Measurements from ENCODE around the gene APLF. TPM values are rescaled to one million over a fixed set of nuclear protein-coding genes. Genes with fewer than 3 reads are reported as not detected.

APLF gene
- total and polyA plus RNA-seq, 2 of the 8 experiments (the other 6 are each of a cell fraction or from before 2014, with no cell fraction given) = 4.4 to 7.3 TPM

- Histone ChIP-seq H4K20me1 (replicated peaks in 1 of 2; ENCODE audit: control insufficient read depth in 1 of 2, insufficient read depth in 2 of 2, low read length in 2 of 2) (no peaks in the 10 kb centered on the region), H4K8ac (ENCODE audit: extremely low read depth, insufficient read depth, low read length) (no peak overlapping the region), H3K56ac (replicated peaks; ENCODE audit: insufficient read length, low read depth, low read length) (no peak overlapping the region), H4K5ac (ENCODE audit: insufficient read length, low read depth, low read length) (no peak overlapping the region), H3K9ac (replicated peaks in 1 of 4; ENCODE audit: extremely low read depth in 1 of 4, low read depth in 3 of 4, low read length in 3 of 4) (no peak overlapping the region), H3K4me2 (ENCODE audit: insufficient read depth in 1 of 2, low read depth in 2 of 2, low read length in 2 of 2) (no peak overlapping the region), H3K27me3 (replicated peaks in 1 of 4; ENCODE audit: control insufficient read depth in 3 of 4, extremely low read depth in 1 of 4, insufficient read depth in 3 of 4, low read length in 3 of 4) (no peaks in the 10 kb centered on the region), H3K36me3 (ENCODE audit: control insufficient read depth in 2 of 4, insufficient read depth in 4 of 4, low read length in 3 of 4) (no peaks in the 10 kb centered on the region; a peak in 1 of 8 replicates), H3K4me1 (replicated peaks in 1 of 4; ENCODE audit: control insufficient read depth in 3 of 4, insufficient read depth in 4 of 4, low read length in 3 of 4) (no peaks in the 10 kb centered on the region), H3K27ac (ENCODE audit: low read depth, low read length) (no peak overlapping the region), H2BK120ac (replicated peaks; ENCODE audit: low read depth, low read length) (no peak overlapping the region), H3K23ac (ENCODE audit: insufficient read length) (no peak overlapping the region), H2AK5ac (ENCODE audit: low read depth, low read length) (no peak overlapping the region), H3K79me2 (ENCODE audit: control insufficient read depth in 1 of 2, insufficient read depth in 2 of 2, low read length in 2 of 2) (no peaks in the 10 kb centered on the region), H3K18ac (ENCODE audit: extremely low read depth, low read length) (no peak overlapping the region), H2AFZ (ENCODE audit: low read length) (no peak overlapping the region), H2BK15ac (ENCODE audit: low read length) (no peak overlapping the region), H3K23me2 (ENCODE audit: low read depth, low read length) (no peaks in the 10 kb centered on the region), H3K9me3 (ENCODE audit: insufficient read depth in 2 of 2, low read depth in 1 of 2, low read length in 1 of 2) (no peaks in the 10 kb centered on the region), H3K4me3 (ENCODE audit: extremely low read depth in 1 of 4, insufficient read depth in 2 of 4, low read depth in 3 of 4, low read length in 4 of 4) (no peak overlapping the region), H2BK12ac (ENCODE audit: low read depth, low read length) (no peak overlapping the region), H3K4ac (replicated peaks; ENCODE audit: insufficient read length, low read depth, low read length) (no peak overlapping the region), H3K79me1 (ENCODE audit: low read depth, low read length) (no peaks in the 10 kb centered on the region), H2BK5ac (ENCODE audit: low read depth, low read length) (no peak overlapping the region), H4K91ac (replicated peaks; ENCODE audit: insufficient read length, low read length) (no peak overlapping the region), H3K14ac (ENCODE audit: insufficient read length) (no peak overlapping the region), H2BK20ac (ENCODE audit: low read length) (no peak overlapping the region)
- ChIA-PET CTCF (ENCODE audit: partially characterized antibody) (interaction anchor here (1.0 kb wide), 2 partner anchors 14 to 37 kb away, joined by 3 read pairs; no protein-coding TSS in a partner anchor), POLR2A (ENCODE audit: partially characterized antibody) (no interaction called here)
- no peak for DNase-seq (ENCODE audit: low read depth in 1 of 2, low spot score in 2 of 2)
- FAIRE-seq = no peak
- WGBS, 2 experiments (ENCODE audit: extremely low coverage in 1 of 2, insufficient coverage in 1 of 2, insufficient read length in 1 of 2, insufficient replicate concordance in 2 of 2, low coverage in 1 of 2, low lambda C conversion rate in 2 of 2, missing lambda C conversion rate in 1 of 2) = 92% methylated on average over 4 of the region's 4 CpGs; no CpG with 5 or more reads in 1 of the 2 experiments
- TF ChIP-seq ATF2 (IDR thresholded peaks at IDR 0.05; ENCODE audit: low read length) (no peak), EZH2 (IDR thresholded peaks at IDR 0.05; ENCODE audit: low read depth, low read length, severe bottlenecking) (no peak), SP1 (IDR thresholded peaks at IDR 0.05; ENCODE audit: low read depth, low read length) (no peak), MAFK (IDR thresholded peaks at IDR 0.05; ENCODE audit: low read depth, low read length) (no peak), BCL11A (IDR thresholded peaks at IDR 0.05; ENCODE audit: low read depth in 2 of 2, low read length in 2 of 2) (no peak), GTF2F1 (IDR thresholded peaks at IDR 0.05; ENCODE audit: borderline replicate concordance, low read depth, low read length) (no peak), JUND (IDR thresholded peaks at IDR 0.05; ENCODE audit: low read length) (no peak), SP4 (IDR thresholded peaks at IDR 0.05; ENCODE audit: low read length) (no peak), RAD21 (IDR thresholded peaks at IDR 0.05 in 1 of 2, conservative IDR thresholded peaks at IDR 0.05 in 1 of 2; ENCODE audit: low read depth in 2 of 2, low read length in 2 of 2) (no peak), TCF12 (IDR thresholded peaks at IDR 0.05; ENCODE audit: low read depth, low read length) (no peak), SIN3A (conservative IDR thresholded peaks at IDR 0.05 in 1 of 2, IDR thresholded peaks at IDR 0.05 in 1 of 2; ENCODE audit: low read depth in 1 of 2, low read length in 2 of 2) (no peak)
Observed at GRCh38 chr2:68537011-68537410, 69.6 kb downstream of the APLF start.
